Natural killer cell (primary cell): Measurements from ENCODE around the gene FOXP1. TPM values are rescaled to one million over a fixed set of nuclear protein-coding genes. Genes with fewer than 3 reads are reported as not detected.

Experiments
- ATAC-seq, 3 donors: fragments of 150-1000 bp in 2 of 3; fragments of 200-7000 bp in 1 of 3; cut with Tn5 transposase; 1 replicate in 1 of 3; 2 replicates in 2 of 3; pipeline ENCODE4 v1.10.0; 2021; ENCODE audit warnings: mild to moderate bottlenecking in 2 of 3, moderate library complexity in 2 of 3
- DNase-seq, 2 donors: peaks; one replicate each; pipeline versions ENCODE4 v3.0.0 to v3.0.0-alpha.2; 2013 to 2021; ENCODE audit warnings: mixed read lengths in 1 of 2
- H3K27ac ChIP-seq: one replicate; pipeline ENCODE4 v1.5.1; 2013; ENCODE audit warnings: mild to moderate bottlenecking, low read length
- H3K27me3 ChIP-seq: one replicate; pipeline ENCODE4 v1.6.1; 2013; ENCODE audit warnings: low read length; ENCODE audit not compliant: control insufficient read depth, insufficient read depth
- H3K36me3 ChIP-seq: one replicate; pipeline ENCODE4 v1.6.1; 2013; ENCODE audit warnings: low read length; ENCODE audit not compliant: control insufficient read depth, insufficient read depth
- H3K4me1 ChIP-seq: one replicate; pipeline ENCODE4 v1.6.1; 2013; ENCODE audit warnings: low read length; ENCODE audit not compliant: control insufficient read depth, insufficient read depth
- H3K4me3 ChIP-seq: one replicate; pipeline ENCODE4 v1.5.1; 2013; ENCODE audit warnings: low read length
- H3K9me3 ChIP-seq: one replicate; pipeline ENCODE4 v1.6.1; 2013; ENCODE audit warnings: low read length; ENCODE audit not compliant: control insufficient read depth, insufficient read depth
- H3K27ac Mint-ChIP-seq, 2 donors: one replicate each; pipeline ENCODE4 v1.8.0; 2022; ENCODE audit warnings: mild to moderate bottlenecking in 2 of 2, mixed read lengths in 2 of 2, moderate library complexity in 1 of 2
- H3K27me3 Mint-ChIP-seq, 2 donors: one replicate each; pipeline ENCODE4 v1.8.0; 2022; ENCODE audit warnings: low read depth in 2 of 2, mixed read lengths in 2 of 2
- H3K36me3 Mint-ChIP-seq: one replicate; pipeline ENCODE4 v1.8.0; 2022; ENCODE audit warnings: mixed read lengths
- H3K4me1 Mint-ChIP-seq, 2 donors: one replicate each; pipeline ENCODE4 v1.8.0; 2022; ENCODE audit warnings: mixed read lengths in 2 of 2
- H3K4me3 Mint-ChIP-seq: one replicate; pipeline ENCODE4 v1.8.0; 2022; ENCODE audit warnings: mild to moderate bottlenecking, moderate library complexity, mixed read lengths
- H3K9me3 Mint-ChIP-seq, 2 donors: one replicate each; pipeline ENCODE4 v1.8.0; 2022; ENCODE audit warnings: mixed read lengths in 2 of 2
- WGBS: methylation state at CpG from one replicate; pipeline ENCODE4 v1.1.7; 2013; ENCODE audit warnings: missing lambda C conversion rate; ENCODE audit not compliant: insufficient coverage; 5-methylcytosine and 5-hydroxymethylcytosine counted together
- intact Hi-C: fragments of 100-400 bp; cut with micrococcal nuclease; formaldehyde crosslinking; loops from one replicate; pipeline ENCODE4 v1.14.2; 2022
- total RNA-seq, 4 donors: library from RNA; stranded (reverse); fragments of 120-200 nt in 1 of 4; gene quantifications; one replicate each; pipeline versions ENCODE4 v1.2.3 to v1.2.4, GENCODE V29; 2013 to 2022
- TF ChIP-seq, protein P1 (sequence below): fragments of 200-600 bp; IDR thresholded peaks from one replicate; pipeline ENCODE4 v1.8.0; 2022; ENCODE audit warnings: antibody characterized with exemption

The FOXP1 gene
- total RNA-seq, 3 donors from 2014 or later (not counting 1 experiment from before 2014, with no cell fraction given) = 166 to 185 (median 166) TPM

DNA sequence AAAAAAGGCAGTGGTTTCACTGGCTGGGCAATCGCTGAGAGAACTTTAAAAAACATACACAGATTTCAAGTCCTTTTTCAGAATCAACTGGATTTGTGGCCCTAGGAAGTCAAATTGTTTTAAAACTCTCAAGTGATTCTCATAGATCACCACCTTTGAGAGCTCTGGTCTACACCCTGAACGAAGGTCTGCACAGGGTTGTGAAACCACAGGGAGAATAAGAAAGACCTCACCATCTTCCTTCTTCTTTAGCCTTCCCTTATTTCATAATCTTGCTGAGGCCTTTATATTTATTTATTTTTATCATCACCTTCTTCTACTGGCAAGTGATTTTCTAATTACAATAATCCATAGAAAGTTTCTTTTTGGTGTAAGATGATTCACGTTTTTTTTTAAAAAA lies 58.1 kb downstream of the FOXP1 start:
- H3K9me3 ChIP-seq = no peaks in the 10 kb centered on the region
- Mint-ChIP-seq H3K27me3 (no peaks in the 10 kb centered on the region), H3K27ac (no peak overlapping the region), H3K9me3 (no peaks in the 10 kb centered on the region), H3K4me3 (no peak overlapping the region), H3K4me1 (peaks cover 0 to 5% of the 10 kb centered on the region in 2 donors), H3K36me3 (no peaks in the 10 kb centered on the region)
- whole genome bisulfite sequencing = 43% methylated on average over 2 of the region's 3 CpGs
- no peak overlapping the region for H3K27ac ChIP-seq
- TF ChIP-seq, protein P1, sequence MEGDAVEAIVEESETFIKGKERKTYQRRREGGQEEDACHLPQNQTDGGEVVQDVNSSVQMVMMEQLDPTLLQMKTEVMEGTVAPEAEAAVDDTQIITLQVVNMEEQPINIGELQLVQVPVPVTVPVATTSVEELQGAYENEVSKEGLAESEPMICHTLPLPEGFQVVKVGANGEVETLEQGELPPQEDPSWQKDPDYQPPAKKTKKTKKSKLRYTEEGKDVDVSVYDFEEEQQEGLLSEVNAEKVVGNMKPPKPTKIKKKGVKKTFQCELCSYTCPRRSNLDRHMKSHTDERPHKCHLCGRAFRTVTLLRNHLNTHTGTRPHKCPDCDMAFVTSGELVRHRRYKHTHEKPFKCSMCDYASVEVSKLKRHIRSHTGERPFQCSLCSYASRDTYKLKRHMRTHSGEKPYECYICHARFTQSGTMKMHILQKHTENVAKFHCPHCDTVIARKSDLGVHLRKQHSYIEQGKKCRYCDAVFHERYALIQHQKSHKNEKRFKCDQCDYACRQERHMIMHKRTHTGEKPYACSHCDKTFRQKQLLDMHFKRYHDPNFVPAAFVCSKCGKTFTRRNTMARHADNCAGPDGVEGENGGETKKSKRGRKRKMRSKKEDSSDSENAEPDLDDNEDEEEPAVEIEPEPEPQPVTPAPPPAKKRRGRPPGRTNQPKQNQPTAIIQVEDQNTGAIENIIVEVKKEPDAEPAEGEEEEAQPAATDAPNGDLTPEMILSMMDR = no peak
- intact Hi-C loops = no loop called here
- no peak for ATAC-seq
- no peaks in the 10 kb centered on the region for H3K4me1 ChIP-seq
- no peaks in the 10 kb centered on the region for H3K36me3 ChIP-seq
- no peak overlapping the region for H3K4me3 ChIP-seq
- DNase-seq = no peak
- H3K27me3 ChIP-seq = no peaks in the 10 kb centered on the region

DNA sequence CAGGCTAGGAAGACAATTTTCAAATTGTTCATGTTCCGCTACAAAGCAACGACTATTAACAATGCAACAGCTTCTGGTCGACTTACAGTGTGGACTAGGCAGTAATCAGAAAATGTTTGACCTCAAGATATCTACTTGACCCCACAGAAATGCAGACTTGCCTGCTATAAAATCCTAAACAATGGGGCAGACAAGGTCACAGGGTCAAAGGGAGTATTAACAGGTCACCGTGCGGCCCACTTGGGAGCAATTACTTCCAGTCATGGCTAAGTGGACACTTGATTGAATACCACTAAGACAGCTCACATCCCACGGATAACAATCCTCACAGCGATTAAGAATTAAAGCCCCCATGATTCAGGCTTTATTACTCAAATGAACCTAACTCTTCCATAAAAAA lies 58.9 kb downstream of the FOXP1 start:
- Mint-ChIP-seq H3K4me1 (peaks cover 0 to 5% of the 10 kb centered on the region in 2 donors), H3K4me3 (no peak overlapping the region), H3K9me3 (no peaks in the 10 kb centered on the region), H3K36me3 (no peaks in the 10 kb centered on the region), H3K27me3 (no peaks in the 10 kb centered on the region), H3K27ac (no peak overlapping the region)
- Histone ChIP-seq H3K4me3 (no peak overlapping the region), H3K9me3 (no peaks in the 10 kb centered on the region), H3K4me1 (no peaks in the 10 kb centered on the region), H3K36me3 (no peaks in the 10 kb centered on the region), H3K27ac (no peak overlapping the region), H3K27me3 (no peaks in the 10 kb centered on the region)
- intact Hi-C loops = no loop called here
- ATAC-seq = no peak
- no peak for DNase-seq
- WGBS = 81% methylated on average over 7 of the region's 7 CpGs
- TF ChIP-seq, protein P1 = no peak

DNA sequence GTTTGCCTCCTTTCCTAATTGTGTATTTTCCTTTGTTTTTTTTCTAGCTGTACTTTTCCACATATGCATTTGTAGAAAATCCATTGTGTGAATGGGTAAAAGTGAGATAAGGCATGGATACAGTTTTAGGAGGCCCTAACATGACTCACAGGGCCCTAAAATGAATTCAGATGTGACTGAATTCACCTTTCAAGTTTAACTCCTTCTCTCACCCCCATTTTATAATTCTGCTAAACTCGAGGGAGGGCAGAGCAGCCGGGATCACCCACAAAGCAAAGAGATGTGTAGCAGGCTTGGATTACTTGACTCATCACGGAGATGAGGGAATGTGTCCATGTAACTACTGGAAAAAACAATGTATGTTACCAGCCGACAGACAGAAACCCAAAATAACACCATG lies 59.9 kb downstream of the FOXP1 start:
- no peaks in the 10 kb centered on the region for H3K27me3 ChIP-seq
- intact Hi-C loops = no loop called here
- H3K9me3 ChIP-seq = no peaks in the 10 kb centered on the region
- H3K36me3 ChIP-seq = no peaks in the 10 kb centered on the region
- no peaks in the 10 kb centered on the region for H3K9me3 Mint-ChIP-seq
- no peak overlapping the region for H3K27ac ChIP-seq
- WGBS = 98% methylated on average over 4 of the region's 4 CpGs
- H3K36me3 Mint-ChIP-seq = no peaks in the 10 kb centered on the region
- peaks cover 0 to 5% of the 10 kb centered on the region in 2 donors for H3K4me1 Mint-ChIP-seq
- H3K4me3 Mint-ChIP-seq = no peak overlapping the region
- no peak overlapping the region for H3K4me3 ChIP-seq
- ATAC-seq (no peak), DNase-seq (no peak)
- H3K27me3 Mint-ChIP-seq = no peaks in the 10 kb centered on the region
- H3K27ac Mint-ChIP-seq = no peak overlapping the region
- TF ChIP-seq, protein P1 = no peak
- H3K4me1 ChIP-seq = no peaks in the 10 kb centered on the region
